GM12878 (cell line): ENCODE results near the gene YAF2. TPM values are rescaled to one million over a fixed set of nuclear protein-coding genes. Genes with fewer than 3 reads are reported as not detected.
A peak's percentile ranks its signal among the peaks of the same experiment; 100 is the strongest.

ENCODE experiments used
- ATAC-seq: fragments of 200-7000 bp; cut with Tn5 transposase; 3 replicates; pipeline ENCODE4 v1.9.1; 2020; ENCODE audit warnings: mild to moderate bottlenecking, moderate library complexity
- BruUV-seq: library from RNA; stranded (reverse); fragments of 400-500 nt; replicated peaks from 2 replicates; lab custom pipeline; 2021; lab: Mats Ljungman, UMichigan
- CTCF ChIA-PET: fragments of 300-600 bp; sonication (Branson Sonifier 250); formaldehyde crosslinking; extraction: SDS; loops from one replicate; lab custom pipeline; 2021; ENCODE audit warnings: inconsistent platforms; lab: Yijun Ruan, JAX
- POLR2A ChIA-PET: fragments of 350-600 bp; formaldehyde crosslinking; extraction: SDS; loops from one replicate; lab custom pipeline; 2021; ENCODE audit warnings: inconsistent platforms; lab: Charles Lee
- RAD21 ChIA-PET: fragments of 300-600 bp; sonication (Branson Sonifier 250); formaldehyde crosslinking; loops from one replicate; lab custom pipeline; 2023; ENCODE audit warnings: antibody characterized with exemption; ENCODE audit not compliant: unreplicated experiment; lab: Charles Lee
- SMC1A ChIA-PET: fragments of 300-600 bp; sonication (Branson Sonifier 250); formaldehyde crosslinking; loops from one replicate; lab custom pipeline; 2023; ENCODE audit not compliant: unreplicated experiment, uncharacterized antibody; lab: Charles Lee
- DNase-seq: peaks from one replicate; pipeline ENCODE4 v3.0.0-alpha.2; 2011; ENCODE audit warnings: low read depth, low spot score
- FAIRE-seq: peaks from 3 replicates; lab custom pipeline; 2011; peaks lifted over from hg19 to GRCh38; lab: Jason Lieb, UNC
- H2AFZ ChIP-seq: 2 replicates; pipeline ENCODE4 v1.6.0; 2011; ENCODE audit warnings: low read depth, low read length, control low read depth; ENCODE audit not compliant: control insufficient read depth
- H3K27ac ChIP-seq: 2 replicates; pipeline ENCODE4 v1.5.1; 2011; ENCODE audit warnings: control low read depth; ENCODE audit not compliant: control insufficient read depth, insufficient read depth
- H3K27me3 ChIP-seq, 2 experiments: replicated peaks in 1 of 2; 2 replicates each; pipeline versions ENCODE4 v1.6.0 to v1.6.1; 2011; ENCODE audit warnings: low read length in 1 of 2; ENCODE audit not compliant: control insufficient read depth in 2 of 2, insufficient read depth in 2 of 2
- H3K36me3 ChIP-seq, 2 experiments: 2 replicates each; pipeline ENCODE4 v1.5.1; 2011; ENCODE audit warnings: low read length in 1 of 2; ENCODE audit not compliant: control insufficient read depth in 2 of 2, insufficient read depth in 2 of 2
- H3K4me1 ChIP-seq: 2 replicates; pipeline ENCODE4 v1.6.1; 2011; ENCODE audit warnings: mild to moderate bottlenecking, low read length, moderate library complexity, mixed read lengths; ENCODE audit not compliant: control insufficient read depth, insufficient read depth
- H3K4me2 ChIP-seq: 2 replicates; pipeline ENCODE4 v1.6.0; 2011; ENCODE audit warnings: control low read depth; ENCODE audit not compliant: control insufficient read depth, insufficient read depth
- H3K4me3 ChIP-seq: fragments of 200-600 bp; sonication (generic); 2 replicates; pipeline ENCODE4 v1.5.1; 2016
- H3K79me2 ChIP-seq: 2 replicates; pipeline ENCODE4 v1.6.0; 2011; ENCODE audit warnings: low read length; ENCODE audit not compliant: control insufficient read depth, insufficient read depth
- H3K9ac ChIP-seq: 2 replicates; pipeline ENCODE4 v1.8.0; 2011; ENCODE audit warnings: low read length, control low read depth, mixed read lengths; ENCODE audit not compliant: control insufficient read depth, insufficient read depth
- H3K9me3 ChIP-seq: replicated peaks from 3 replicates; pipeline ENCODE4 v1.5.1; 2011; ENCODE audit warnings: mild to moderate bottlenecking, low read length; ENCODE audit not compliant: control insufficient read depth, insufficient read depth
- H4K20me1 ChIP-seq: 2 replicates; pipeline ENCODE4 v1.6.0; 2011; ENCODE audit not compliant: control insufficient read depth, insufficient read depth
- EED ChIP-seq: sonication (generic); IDR thresholded peaks from 2 replicates; pipeline ENCODE4 v1.6.1; 2016; ENCODE audit warnings: antibody characterized with exemption, low read depth
- FOXM1 ChIP-seq: IDR thresholded peaks from 2 replicates; pipeline ENCODE4 v1.6.1; 2012; ENCODE audit warnings: low read depth, mild to moderate bottlenecking, inconsistent platforms, low read length, moderate library complexity
- RAD21 ChIP-seq: IDR thresholded peaks from 2 replicates; pipeline ENCODE4 v1.6.1; 2011; ENCODE audit warnings: mild to moderate bottlenecking, low read depth, low read length, moderate library complexity; ENCODE audit not compliant: insufficient read depth
- RB1 ChIP-seq: fragments of 450-650 bp; formaldehyde crosslinking; IDR thresholded peaks from 2 replicates; pipeline ENCODE4 v1.6.1; 2017; ENCODE audit warnings: mild to moderate bottlenecking, borderline replicate concordance
- SMC3 ChIP-seq: IDR thresholded peaks from 2 replicates; pipeline ENCODE4 v1.6.1; 2011; ENCODE audit warnings: low read length, improper control_type of control experiment, borderline replicate concordance
- SREBF1 ChIP-seq: IDR thresholded peaks from 2 replicates; pipeline ENCODE4 v1.6.1; 2012; ENCODE audit warnings: mild to moderate bottlenecking, low read length
- SUZ12 ChIP-seq: fragments of 200-600 bp; sonication (generic); IDR thresholded peaks from one replicate; pipeline ENCODE4 v1.6.1; 2018; ENCODE audit warnings: antibody characterized with exemption, mild to moderate bottlenecking; ENCODE audit not compliant: unreplicated experiment
- ZBED1 ChIP-seq: IDR thresholded peaks from 2 replicates; pipeline ENCODE4 v1.6.1; 2016; ENCODE audit warnings: borderline replicate concordance
- WGBS: methylation state at CpG from one replicate; pipeline ENCODE4 v1.1.6; 2016; ENCODE audit warnings: low lambda C conversion rate; ENCODE audit not compliant: insufficient replicate concordance, insufficient coverage; ENCODE audit errors: missing lambda C conversion rate; 5-methylcytosine and 5-hydroxymethylcytosine counted together
- in situ Hi-C: fragments of 300-500 bp; cut with MboI; formaldehyde crosslinking; loops from 9 replicates; pipeline ENCODE4 v1.14.3; 2018; ENCODE audit warnings: mixed read lengths
- intact Hi-C: fragments of 100-400 bp; cut with micrococcal nuclease; formaldehyde crosslinking; loops from one replicate; pipeline ENCODE4 v1.14.2; 2022; ENCODE audit not compliant: unreplicated experiment
- polyA plus RNA-seq, 11 experiments: library from polyadenylated mRNA; depleted of rRNA in 4 of 11; unstranded in 6 of 11; stranded (reverse) in 5 of 11; fragments of >200 nt; fragmentation: Nextera tagmentation in 4 of 11; fragmentation: Illumina TruSeq in 1 of 11; extraction: Ambion mirVana in 4 of 11; extraction: Trizol in 1 of 11; gene quantifications; 1 replicate in 1 of 11; 2 replicates in 10 of 11; pipeline versions ENCODE4 v1.2.1 to v1.2.3, GENCODE V29; 2011 to 2016; ENCODE audit warnings: inconsistent platforms in 2 of 11, missing spikeins in 2 of 11, low read depth in 1 of 11
- total RNA-seq, 4 experiments: library from RNA; depleted of rRNA in 3 of 4; stranded (reverse); fragments of >200 nt in 3 of 4; fragmentation: Illumina TruSeq in 1 of 4; extraction: Trizol in 1 of 4; gene quantifications; 2 replicates each; pipeline versions ENCODE4 v1.2.1 to v1.2.3, GENCODE V29; 2013 to 2021
- TF ChIP-seq, protein P1 (sequence below): IDR thresholded peaks from 2 replicates; pipeline ENCODE4 v1.6.1; 2012; ENCODE audit warnings: low read depth, low read length, improper control_type of control experiment
- TF ChIP-seq, protein P2 (sequence below), 3 experiments: IDR thresholded peaks in 2 of 3; conservative IDR thresholded peaks in 1 of 3; 2 replicates each; pipeline ENCODE4 v1.5.1; 2011; ENCODE audit warnings: low read depth in 3 of 3, low read length in 3 of 3, mild to moderate bottlenecking in 3 of 3, control low read depth in 2 of 3, moderate library complexity in 2 of 3, inconsistent platforms in 1 of 3, mixed read lengths in 1 of 3; ENCODE audit not compliant: control insufficient read depth in 2 of 3, insufficient read depth in 1 of 3; ENCODE audit errors: extremely low read depth in 1 of 3

Gene YAF2
- total and polyA plus RNA-seq, 10 of the 15 experiments (the other 5 are each of a cell fraction or from before 2014, with no cell fraction given), result 18.8 to 36.6 (median 23.0) TPM

DNA sequence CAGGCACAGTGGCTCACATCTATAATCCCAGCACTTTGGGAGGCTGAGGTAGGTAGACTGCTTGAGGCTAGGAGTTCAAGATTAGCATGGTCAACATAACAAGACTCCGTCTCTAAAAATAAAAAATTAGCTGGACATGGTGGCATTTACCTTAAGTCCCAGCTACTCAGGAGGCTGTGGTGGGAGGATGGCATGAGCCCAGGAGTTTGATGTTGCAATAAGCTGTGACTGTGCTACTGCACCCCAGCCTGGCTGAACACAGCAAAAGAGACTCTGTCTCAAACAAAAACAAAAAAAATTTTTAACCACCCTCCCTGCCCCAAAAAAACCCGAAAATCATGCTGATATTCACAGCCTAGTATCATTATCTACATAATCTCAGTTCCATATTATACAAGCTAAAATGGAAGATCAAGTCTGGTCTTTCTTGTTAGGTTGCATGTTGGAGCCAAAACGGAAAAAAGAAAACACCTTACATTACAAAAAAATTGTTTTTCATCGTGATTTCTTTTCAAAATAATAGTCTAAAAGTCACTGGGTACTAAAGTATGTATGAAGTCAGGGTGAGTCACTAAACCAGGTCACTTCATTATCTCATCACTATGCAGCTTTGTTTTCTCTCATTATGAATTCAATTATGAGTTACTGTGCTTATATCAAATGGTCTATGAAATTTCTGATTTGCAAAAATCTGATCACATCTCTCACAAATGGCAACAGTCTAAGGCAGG lies 107.2 kb downstream of the YAF2 start:
- ATAC-seq (peak; percentile 13; the same call in 2 of the 3 replicates), FAIRE-seq (no peak), DNase-seq (no peak)
- ChIA-PET POLR2A (no interaction called here), RAD21 (interaction anchor here (0.8 kb wide), 1 partner anchor 241 kb away, joined by 6 read pairs; no protein-coding TSS in a partner anchor), SMC1A (interaction anchor here (0.7 to 2.7 kb wide), 6 partner anchors 10 to 241 kb away, joined by 3 to 11 read pairs (median 4); partner anchors contain the start of gene GXYLT1), CTCF (interaction anchor here (0.8 to 2.1 kb wide), 5 partner anchors 10 to 439 kb away, joined by 3 to 14 read pairs (median 6); no protein-coding TSS in a partner anchor)
- peaks cover 0 to 3% of the 10 kb centered on the region in 2 experiments; a peak in 1 of 4 replicates for H3K36me3 ChIP-seq
- no peaks in the 10 kb centered on the region for H3K27me3 ChIP-seq
- H4K20me1 ChIP-seq, result no peaks in the 10 kb centered on the region
- no peak overlapping the region for H3K9ac ChIP-seq
- no peaks in the 10 kb centered on the region for H3K4me1 ChIP-seq
- peaks cover 14% of the 10 kb centered on the region for H3K79me2 ChIP-seq
- in situ Hi-C loops, result loop anchor here (5.0 kb wide), 1 partner anchor 196 kb away; the partner anchor contains the start of genes PPHLN1 and ZCRB1
- H3K4me3 ChIP-seq, result no peak overlapping the region
- TF ChIP-seq, protein P1, sequence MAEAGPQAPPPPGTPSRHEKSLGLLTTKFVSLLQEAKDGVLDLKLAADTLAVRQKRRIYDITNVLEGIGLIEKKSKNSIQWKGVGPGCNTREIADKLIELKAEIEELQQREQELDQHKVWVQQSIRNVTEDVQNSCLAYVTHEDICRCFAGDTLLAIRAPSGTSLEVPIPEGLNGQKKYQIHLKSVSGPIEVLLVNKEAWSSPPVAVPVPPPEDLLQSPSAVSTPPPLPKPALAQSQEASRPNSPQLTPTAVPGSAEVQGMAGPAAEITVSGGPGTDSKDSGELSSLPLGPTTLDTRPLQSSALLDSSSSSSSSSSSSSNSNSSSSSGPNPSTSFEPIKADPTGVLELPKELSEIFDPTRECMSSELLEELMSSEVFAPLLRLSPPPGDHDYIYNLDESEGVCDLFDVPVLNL, result no peak
- 86% methylated on average over 4 of the region's 4 CpGs for WGBS
- H3K27ac ChIP-seq, result no peak overlapping the region
- H3K9me3 ChIP-seq, result no peaks in the 10 kb centered on the region
- BruUV-seq, result no TSS peak
- no peak overlapping the region for H3K4me2 ChIP-seq
- intact Hi-C loops, result no loop called here
- no peak overlapping the region for H2AFZ ChIP-seq

DNA sequence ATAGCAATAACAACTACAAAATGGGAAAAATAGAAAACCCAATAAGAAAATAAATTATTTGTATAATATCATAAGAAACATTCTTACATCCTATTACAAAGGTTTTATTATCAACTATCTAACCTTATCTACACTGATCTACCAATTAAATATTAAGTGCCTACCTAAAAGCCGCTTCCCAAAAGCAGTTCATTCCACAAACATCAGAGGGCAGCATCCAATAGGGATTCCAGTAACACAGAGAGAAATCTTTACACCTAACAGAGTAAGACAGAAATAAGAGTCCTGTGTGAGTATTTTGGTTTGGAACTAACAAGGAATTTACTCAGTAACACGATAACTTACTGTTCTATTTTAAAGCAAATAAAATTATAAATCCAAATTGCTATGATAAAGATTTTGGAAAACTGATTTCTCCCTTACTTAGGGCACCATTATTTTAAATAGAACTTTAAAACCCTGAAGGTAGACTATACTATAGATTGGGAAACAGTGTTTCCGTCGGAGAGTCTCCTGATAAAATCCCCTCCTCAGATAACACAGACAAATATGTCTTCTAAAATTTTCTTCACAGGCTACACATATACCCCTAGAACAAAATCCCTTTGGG lies 108.3 kb downstream of the YAF2 start:
- Histone ChIP-seq H3K4me1 (no peaks in the 10 kb centered on the region), H3K9me3 (no peaks in the 10 kb centered on the region), H3K4me3 (no peak overlapping the region), H2AFZ (no peak overlapping the region), H3K4me2 (no peak overlapping the region), H4K20me1 (no peaks in the 10 kb centered on the region), H3K27me3 (no peaks in the 10 kb centered on the region), H3K36me3 (no peaks in the 10 kb centered on the region), H3K9ac (no peak overlapping the region), H3K79me2 (peaks cover 12% of the 10 kb centered on the region), H3K27ac (no peak overlapping the region)
- ChIA-PET RAD21 (interaction anchor here (0.7 to 3.3 kb wide), 2 partner anchors 12 to 210 kb away, joined by 3 to 9 read pairs; no protein-coding TSS in a partner anchor), POLR2A (no interaction called here), SMC1A (interaction anchor here (1.1 to 2.0 kb wide), 3 partner anchors 169 to 238 kb away, joined by 3 to 6 read pairs (median 4); no protein-coding TSS in a partner anchor), CTCF (interaction anchor here (1.0 to 1.9 kb wide), 2 partner anchors 115 to 202 kb away, joined by 3 to 11 read pairs; no protein-coding TSS in a partner anchor)
- in situ Hi-C loops (loop anchor here (5.0 kb wide), 1 partner anchor 198 kb away; the partner anchor contains the start of genes PPHLN1 and ZCRB1), intact Hi-C loops (loop anchor here (1.0 to 2.0 kb wide), 2 partner anchors 203 to 243 kb away; no protein-coding TSS in a partner anchor)
- DNase-seq (no peak), FAIRE-seq (no peak), ATAC-seq (peak; percentile 32; the same call in 2 of the 3 replicates)
- peak; percentile 92 for TF ChIP-seq RAD21
- TF ChIP-seq RB1, result no peak
- TF ChIP-seq FOXM1, result peak; percentile 23; the same call in 1 of the 2 replicates
- no peak for TF ChIP-seq SUZ12
- TF ChIP-seq, protein P2, sequence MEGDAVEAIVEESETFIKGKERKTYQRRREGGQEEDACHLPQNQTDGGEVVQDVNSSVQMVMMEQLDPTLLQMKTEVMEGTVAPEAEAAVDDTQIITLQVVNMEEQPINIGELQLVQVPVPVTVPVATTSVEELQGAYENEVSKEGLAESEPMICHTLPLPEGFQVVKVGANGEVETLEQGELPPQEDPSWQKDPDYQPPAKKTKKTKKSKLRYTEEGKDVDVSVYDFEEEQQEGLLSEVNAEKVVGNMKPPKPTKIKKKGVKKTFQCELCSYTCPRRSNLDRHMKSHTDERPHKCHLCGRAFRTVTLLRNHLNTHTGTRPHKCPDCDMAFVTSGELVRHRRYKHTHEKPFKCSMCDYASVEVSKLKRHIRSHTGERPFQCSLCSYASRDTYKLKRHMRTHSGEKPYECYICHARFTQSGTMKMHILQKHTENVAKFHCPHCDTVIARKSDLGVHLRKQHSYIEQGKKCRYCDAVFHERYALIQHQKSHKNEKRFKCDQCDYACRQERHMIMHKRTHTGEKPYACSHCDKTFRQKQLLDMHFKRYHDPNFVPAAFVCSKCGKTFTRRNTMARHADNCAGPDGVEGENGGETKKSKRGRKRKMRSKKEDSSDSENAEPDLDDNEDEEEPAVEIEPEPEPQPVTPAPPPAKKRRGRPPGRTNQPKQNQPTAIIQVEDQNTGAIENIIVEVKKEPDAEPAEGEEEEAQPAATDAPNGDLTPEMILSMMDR (IDR thresholded peaks at IDR 0.05 in 2 of 3, conservative IDR thresholded peaks at IDR 0.05 in 1 of 3; ENCODE audit: control insufficient read depth in 2 of 3, extremely low read depth in 1 of 3, insufficient read depth in 1 of 3, low read depth in 3 of 3, low read length in 3 of 3), result peak; percentile 36 to 69 (median 47); a peak in 5 of 6 replicates
- TF ChIP-seq SREBF1, result no peak
- TF ChIP-seq ZBED1, result no peak
- TF ChIP-seq SMC3, result peak; percentile 68; the same call in 1 of the 2 replicates
- no peak for TF ChIP-seq EED
- WGBS, result 81% methylated on average over 4 of the region's 4 CpGs
- no TSS peak for BruUV-seq
